ENCODE results near the gene RNF207. TPM values are rescaled to one million over a fixed set of nuclear protein-coding genes. Genes with fewer than 3 reads are reported as not detected.

Gene RNF207
- total RNA-seq, 1 experiment from 2014 or later: 95.4 TPM

DNA sequence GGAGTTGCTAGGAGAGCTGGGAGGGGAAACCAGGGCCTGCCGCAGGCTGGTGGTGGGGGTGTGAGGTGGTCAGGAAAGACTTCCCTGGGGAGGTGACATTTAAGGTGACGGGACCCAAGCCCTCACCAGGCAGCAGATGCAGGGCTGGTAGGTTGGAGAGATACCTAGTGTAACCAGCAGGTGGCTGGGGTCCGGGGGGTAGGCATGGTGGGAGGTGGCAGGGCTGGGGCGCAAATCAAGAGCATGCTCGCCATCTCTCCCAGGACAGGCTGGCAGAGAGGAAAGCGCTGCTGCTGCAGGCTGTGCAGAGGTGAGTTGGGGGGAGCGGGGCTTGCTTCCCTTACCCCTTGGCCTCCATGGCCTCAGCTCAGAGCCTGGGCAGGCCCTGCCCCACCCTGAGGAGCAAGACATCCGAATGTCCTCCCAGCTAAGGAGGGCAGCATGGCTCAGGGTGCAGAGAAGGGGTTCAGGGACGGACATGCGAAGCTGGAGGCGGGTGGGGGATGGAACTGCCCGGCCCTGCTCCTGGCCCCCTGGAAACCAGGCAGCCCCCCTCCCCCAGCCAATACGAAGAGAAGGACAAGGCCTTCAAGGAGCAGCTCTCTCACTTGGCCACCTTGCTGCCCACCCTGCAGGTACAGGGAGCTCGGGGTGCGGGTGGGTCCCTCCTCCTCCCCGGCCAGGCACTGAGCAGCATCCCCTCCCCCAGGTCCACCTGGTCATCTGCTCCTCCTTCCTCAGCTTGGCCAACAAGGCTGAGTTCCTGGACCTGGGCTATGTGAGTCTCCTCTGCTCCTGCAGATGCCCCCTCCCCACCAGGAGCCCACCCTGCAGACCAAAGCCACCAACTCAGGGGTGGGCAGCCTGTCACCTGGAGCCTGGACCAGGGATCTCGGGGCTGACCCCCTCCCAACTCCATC lies 4.0 kb downstream of the RNF207 start:
- Histone ChIP-seq H3K9ac (ENCODE audit: low read length) (no peak overlapping the region), H3K9me3 (ENCODE audit: low read length) (no peaks in the 10 kb centered on the region), H3K4me2 (ENCODE audit: low read length) (no peak overlapping the region), H3K27me3 (ENCODE audit: low read length) (no peaks in the 10 kb centered on the region), H4K20me1 (ENCODE audit: low read length) (no peaks in the 10 kb centered on the region), H3K27ac (ENCODE audit: low read length) (no peak overlapping the region), H2AFZ (ENCODE audit: low read length) (no peak overlapping the region), H3K9me2 (replicated peaks; ENCODE audit: low read length) (no peaks in the 10 kb centered on the region), H3K79me2 (ENCODE audit: low read length) (peaks cover 34% of the 10 kb centered on the region), H3K4me1 (ENCODE audit: insufficient read depth, low read length) (peaks cover 10% of the 10 kb centered on the region; the same call in 1 of the 2 replicates), H3K4me3 (ENCODE audit: low read length) (no peak overlapping the region), H3K36me3 (ENCODE audit: low read depth, low read length) (peaks cover 36% of the 10 kb centered on the region), H3F3A (ENCODE audit: low read length, unreplicated experiment) (no peaks in the 10 kb centered on the region)
- ATAC-seq: no peak
- ChIA-PET CTCF (no interaction called here), POLR2A (ENCODE audit: unreplicated experiment) (no interaction called here)
- DNase-seq: no peak
- intact Hi-C loops (cut with micrococcal nuclease): loop anchor here (5.0 kb wide), 2 partner anchors 37 to 92 kb away; no protein-coding TSS in a partner anchor
- TF ChIP-seq EZH2 (IDR thresholded peaks at IDR 0.05; ENCODE audit: low read length, unreplicated experiment) (no peak), EZH2phosphoT487 (IDR thresholded peaks at IDR 0.05; ENCODE audit: borderline replicate concordance, low read length) (no peak)
- TF ChIP-seq, protein P1, sequence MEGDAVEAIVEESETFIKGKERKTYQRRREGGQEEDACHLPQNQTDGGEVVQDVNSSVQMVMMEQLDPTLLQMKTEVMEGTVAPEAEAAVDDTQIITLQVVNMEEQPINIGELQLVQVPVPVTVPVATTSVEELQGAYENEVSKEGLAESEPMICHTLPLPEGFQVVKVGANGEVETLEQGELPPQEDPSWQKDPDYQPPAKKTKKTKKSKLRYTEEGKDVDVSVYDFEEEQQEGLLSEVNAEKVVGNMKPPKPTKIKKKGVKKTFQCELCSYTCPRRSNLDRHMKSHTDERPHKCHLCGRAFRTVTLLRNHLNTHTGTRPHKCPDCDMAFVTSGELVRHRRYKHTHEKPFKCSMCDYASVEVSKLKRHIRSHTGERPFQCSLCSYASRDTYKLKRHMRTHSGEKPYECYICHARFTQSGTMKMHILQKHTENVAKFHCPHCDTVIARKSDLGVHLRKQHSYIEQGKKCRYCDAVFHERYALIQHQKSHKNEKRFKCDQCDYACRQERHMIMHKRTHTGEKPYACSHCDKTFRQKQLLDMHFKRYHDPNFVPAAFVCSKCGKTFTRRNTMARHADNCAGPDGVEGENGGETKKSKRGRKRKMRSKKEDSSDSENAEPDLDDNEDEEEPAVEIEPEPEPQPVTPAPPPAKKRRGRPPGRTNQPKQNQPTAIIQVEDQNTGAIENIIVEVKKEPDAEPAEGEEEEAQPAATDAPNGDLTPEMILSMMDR (conservative IDR thresholded peaks at IDR 0.05; ENCODE audit: low read depth, low read length): peak; percentile 55; the same call in 1 of the 2 replicates
- no TSS peak for BruUV-seq (replicated peaks)

DNA sequence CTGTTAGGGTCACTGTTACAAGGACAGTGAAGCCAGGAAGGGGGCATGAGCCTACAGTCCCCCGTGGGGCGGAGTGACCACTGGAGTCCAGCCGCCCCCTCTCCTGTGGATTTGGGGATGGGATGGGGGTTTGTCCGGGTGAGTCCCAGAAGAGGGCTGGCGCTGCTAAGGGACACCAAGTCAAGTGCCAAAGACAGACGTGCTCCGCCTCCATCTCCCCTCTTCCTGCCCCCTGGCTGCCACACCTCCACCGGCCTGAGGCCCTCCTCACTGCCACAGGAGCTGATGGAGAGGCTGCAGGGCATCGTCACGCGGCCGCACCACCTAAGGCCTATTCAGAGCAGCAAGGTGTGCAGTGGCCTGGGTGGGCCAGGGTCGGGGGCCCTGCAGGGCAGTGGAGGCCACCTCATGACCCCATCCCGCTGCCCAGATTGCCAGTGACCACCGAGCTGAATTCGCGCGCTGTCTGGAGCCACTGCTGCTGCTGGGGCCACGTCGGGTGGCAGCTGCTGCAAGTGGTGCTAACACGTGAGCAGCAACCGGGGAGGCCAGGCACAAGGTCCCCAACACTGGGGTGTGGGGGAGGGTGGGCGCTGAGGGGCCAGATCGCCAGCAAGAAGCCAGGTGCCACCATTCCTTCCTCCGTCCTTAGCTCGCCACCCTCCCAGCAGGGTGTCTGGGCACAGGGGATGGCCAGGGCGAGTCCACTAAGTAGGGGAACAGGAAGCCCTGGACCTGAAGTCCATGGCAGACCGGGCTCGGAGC lies 4.9 kb downstream of the RNF207 start:
- Histone ChIP-seq H3K9me2 (replicated peaks; ENCODE audit: low read length) (no peaks in the 10 kb centered on the region), H3K9me3 (ENCODE audit: low read length) (no peaks in the 10 kb centered on the region), H3K79me2 (ENCODE audit: low read length) (peaks cover 30% of the 10 kb centered on the region), H4K20me1 (ENCODE audit: low read length) (no peaks in the 10 kb centered on the region), H3K27me3 (ENCODE audit: low read length) (no peaks in the 10 kb centered on the region), H2AFZ (ENCODE audit: low read length) (no peak overlapping the region), H3K27ac (ENCODE audit: low read length) (no peak overlapping the region), H3K4me3 (ENCODE audit: low read length) (no peak overlapping the region), H3K9ac (ENCODE audit: low read length) (no peak overlapping the region), H3K36me3 (ENCODE audit: low read depth, low read length) (peaks cover 42% of the 10 kb centered on the region), H3F3A (ENCODE audit: low read length, unreplicated experiment) (no peaks in the 10 kb centered on the region), H3K4me1 (ENCODE audit: insufficient read depth, low read length) (peaks cover 8% of the 10 kb centered on the region; the same call in 1 of the 2 replicates), H3K4me2 (ENCODE audit: low read length) (no peak overlapping the region)
- intact Hi-C loops (cut with micrococcal nuclease): no loop called here
- ATAC-seq (no peak), DNase-seq (no peak)
- TF ChIP-seq EZH2phosphoT487 (IDR thresholded peaks at IDR 0.05; ENCODE audit: borderline replicate concordance, low read length) (no peak), EZH2 (IDR thresholded peaks at IDR 0.05; ENCODE audit: low read length, unreplicated experiment) (no peak)
- TF ChIP-seq, protein P1 (conservative IDR thresholded peaks at IDR 0.05; ENCODE audit: low read depth, low read length): no peak
- CTCF ChIA-PET: no interaction called here
- POLR2A ChIA-PET (ENCODE audit: unreplicated experiment): no interaction called here
- no TSS peak for BruUV-seq (replicated peaks)

All from PC-3 (cell line).